Endothelial cell of umbilical vein (primary cell): ENCODE measurements around the gene FSIP1. TPM values are rescaled to one million over a fixed set of nuclear protein-coding genes. Genes with fewer than 3 reads are reported as not detected.

Source experiments
- BruUV-seq: library from RNA; stranded (reverse); fragments of 400-500 nt; replicated peaks from 2 replicates; lab custom pipeline; 2021; lab: Mats Ljungman, UMichigan
- CTCF ChIA-PET: fragments of 300-600, 350-600 bp; sonication (Branson Sonifier 250); formaldehyde crosslinking; loops from one replicate; lab custom pipeline; 2021; ENCODE audit warnings: antibody characterized with exemption, inconsistent platforms; lab: Charles Lee
- POLR2A ChIA-PET: fragments of 300-600, 350-600 bp; sonication (Branson Sonifier 250); formaldehyde crosslinking; loops from one replicate; lab custom pipeline; 2021; ENCODE audit warnings: antibody characterized with exemption, inconsistent platforms; lab: Charles Lee
- DNase-seq: peaks from one replicate; pipeline ENCODE4 v3.0.0-alpha.2; 2011; ENCODE audit warnings: low read depth, low spot score
- FAIRE-seq: peaks from 2 replicates; lab custom pipeline; 2011; peaks lifted over from hg19 to GRCh38; lab: Jason Lieb, UNC
- H2AFZ ChIP-seq: 2 replicates; pipeline ENCODE4 v1.6.0; 2012; ENCODE audit warnings: low read depth, low read length, control low read depth, inconsistent platforms
- H3K27ac ChIP-seq: 2 replicates; pipeline ENCODE4 v1.5.1; 2011; ENCODE audit warnings: low read depth, mild to moderate bottlenecking, control low read depth, low read length, moderate library complexity; ENCODE audit not compliant: insufficient read depth
- H3K27me3 ChIP-seq, 2 experiments: 2 replicates each; pipeline versions ENCODE4 v1.6.0 to v1.6.1; 2011; ENCODE audit warnings: low read length in 2 of 2, mixed read lengths in 1 of 2; ENCODE audit not compliant: control insufficient read depth in 2 of 2, insufficient read depth in 2 of 2
- H3K36me3 ChIP-seq, 2 experiments: 2 replicates in 1 of 2; 3 replicates in 1 of 2; pipeline ENCODE4 v1.5.1; 2011; ENCODE audit warnings: low read length in 2 of 2, mild to moderate bottlenecking in 1 of 2, moderate library complexity in 1 of 2; ENCODE audit not compliant: control insufficient read depth in 2 of 2, insufficient read depth in 2 of 2; ENCODE audit errors: extremely low read depth in 1 of 2
- H3K4me1 ChIP-seq: 3 replicates; pipeline ENCODE4 v1.5.1; 2011; ENCODE audit warnings: mild to moderate bottlenecking, low read length; ENCODE audit not compliant: control insufficient read depth, insufficient read depth; ENCODE audit errors: extremely low read depth
- H3K4me2 ChIP-seq: 2 replicates; pipeline ENCODE4 v1.6.1; 2011; ENCODE audit warnings: low read length, control low read depth, mixed read lengths; ENCODE audit not compliant: insufficient read depth
- H3K4me3 ChIP-seq, 3 experiments: fragments of 200-600 bp in 1 of 3; sonication (generic), shearing (Covaris generic) in 1 of 3; replicated peaks in 1 of 3; 2 replicates each; pipeline ENCODE4 v1.5.1; 2011 to 2016; ENCODE audit warnings: control low read depth in 3 of 3, low read length in 3 of 3, mild to moderate bottlenecking in 2 of 3, inconsistent platforms in 1 of 3, low read depth in 1 of 3, moderate library complexity in 1 of 3; ENCODE audit not compliant: insufficient read depth in 1 of 3
- H3K79me2 ChIP-seq: 2 replicates; pipeline ENCODE4 v1.6.0; 2012; ENCODE audit warnings: low read length, inconsistent platforms; ENCODE audit not compliant: control insufficient read depth, insufficient read depth
- H3K9ac ChIP-seq: replicated peaks from 2 replicates; pipeline ENCODE3; 2011; ENCODE audit warnings: low read length, control low read depth; ENCODE audit not compliant: insufficient read depth; ENCODE audit errors: extremely low read depth
- H3K9me1 ChIP-seq: replicated peaks from 3 replicates; pipeline ENCODE4 v1.6.0; 2011; ENCODE audit warnings: mild to moderate bottlenecking, low read length; ENCODE audit not compliant: control insufficient read depth, insufficient read depth; ENCODE audit errors: extremely low read depth
- H3K9me3 ChIP-seq: replicated peaks from 2 replicates; pipeline ENCODE4 v1.5.1; 2012; ENCODE audit warnings: low read length, inconsistent platforms; ENCODE audit not compliant: control insufficient read depth, insufficient read depth
- H4K20me1 ChIP-seq: replicated peaks from 2 replicates; pipeline ENCODE3; 2011; ENCODE audit warnings: mild to moderate bottlenecking, low read length; ENCODE audit not compliant: control insufficient read depth, insufficient read depth; ENCODE audit errors: extremely low read depth
- EZH2 ChIP-seq: IDR thresholded peaks from 2 replicates; pipeline ENCODE4 v1.6.1; 2012; ENCODE audit warnings: borderline replicate concordance, low read depth, mild to moderate bottlenecking, moderate library complexity, low read length, inconsistent platforms; ENCODE audit not compliant: severe bottlenecking
- FOS ChIP-seq: IDR thresholded peaks from 2 replicates; pipeline ENCODE4 v1.6.1; 2011; ENCODE audit warnings: mild to moderate bottlenecking, low read length, moderate library complexity, borderline replicate concordance; ENCODE audit not compliant: insufficient read depth
- JUN ChIP-seq: IDR thresholded peaks from 2 replicates; pipeline ENCODE4 v1.6.1; 2011; ENCODE audit warnings: borderline replicate concordance, low read depth; ENCODE audit not compliant: insufficient read length, insufficient read depth
- POLR2A ChIP-seq: IDR thresholded peaks from 2 replicates; pipeline ENCODE4 v1.6.1; 2012; ENCODE audit warnings: low read depth, mild to moderate bottlenecking, control low read depth, low read length
- POLR2AphosphoS5 ChIP-seq: IDR thresholded peaks from 2 replicates; pipeline ENCODE4 v1.6.1; 2012; ENCODE audit warnings: low read depth, mild to moderate bottlenecking, control low read depth, low read length, moderate library complexity; ENCODE audit not compliant: insufficient read depth
- dilution Hi-C: fragments of 300-500 bp; cut with MboI; formaldehyde crosslinking; loops from one replicate; pipeline ENCODE4 v1.15.0; 2019; ENCODE audit warnings: low sequenced_read_pairs; ENCODE audit not compliant: extremely low pct_ligation_motif_present
- intact Hi-C: fragments of 100-400 bp; cut with micrococcal nuclease; formaldehyde crosslinking; loops from one replicate; pipeline ENCODE4 v1.10.0; 2022
- polyA plus RNA-seq, 4 experiments: library from polyadenylated mRNA; depleted of rRNA in 3 of 4; stranded (reverse) in 3 of 4; unstranded in 1 of 4; fragments of >200 nt; gene quantifications; 2 replicates each; pipeline versions ENCODE4 v1.2.1 to v1.2.3, GENCODE V29; 2011 to 2012; ENCODE audit warnings: missing spikeins in 1 of 4
- total RNA-seq: library from RNA; stranded (reverse); gene quantifications from 2 replicates; pipeline ENCODE4 v1.2.3, GENCODE V29; 2021
- TF ChIP-seq, protein P1 (sequence below), 2 donors: IDR thresholded peaks; 1 replicate in 1 of 2; 2 replicates in 1 of 2; pipeline ENCODE4 v1.5.1; 2011; ENCODE audit warnings: low read length in 2 of 2, mild to moderate bottlenecking in 2 of 2, moderate library complexity in 2 of 2, control low read depth in 1 of 2, inconsistent platforms in 1 of 2, low read depth in 1 of 2; ENCODE audit not compliant: insufficient read depth in 1 of 2; ENCODE audit errors: extremely low read depth in 1 of 2

The FSIP1 gene
- total and polyA plus RNA-seq, 2 donors (not counting 3 experiments of a cell fraction or from before 2014, with no cell fraction given), result 0.23 to 1.1 TPM

DNA sequence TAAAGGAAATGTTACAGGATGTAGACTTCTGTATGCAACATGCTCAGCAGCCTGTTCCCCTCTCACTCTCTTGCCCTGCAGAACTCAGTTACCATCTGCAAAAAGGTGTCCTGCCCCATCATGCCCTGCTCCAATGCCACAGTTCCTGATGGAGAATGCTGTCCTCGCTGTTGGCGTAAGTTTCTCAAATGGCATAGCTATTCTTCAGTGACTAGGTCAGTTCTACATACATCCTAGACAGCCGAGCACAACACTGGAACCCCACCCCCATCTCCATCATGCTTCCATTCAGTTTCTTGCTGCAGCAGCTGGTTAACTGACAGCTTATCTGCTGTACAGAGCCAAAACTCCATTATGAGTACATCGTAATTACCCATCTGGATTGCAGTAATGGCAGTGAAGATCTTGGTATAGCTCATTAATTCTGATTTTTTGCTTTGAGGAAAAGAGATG, 197.2 kb downstream of the FSIP1 start:
- H2AFZ ChIP-seq, result no peak overlapping the region
- no TSS peak for BruUV-seq
- H4K20me1 ChIP-seq, result peaks cover 5% of the 10 kb centered on the region
- no peak for FAIRE-seq
- DNase-seq, result peak; percentile 58
- peaks cover 72% of the 10 kb centered on the region for H3K79me2 ChIP-seq
- intact Hi-C loops, result no loop called here
- peak overlapping the region in 2 of 3 experiments; percentile 97 to 98 for H3K4me3 ChIP-seq
- no peaks in the 10 kb centered on the region for H3K27me3 ChIP-seq
- H3K4me1 ChIP-seq, result peaks cover 19% of the 10 kb centered on the region
- CTCF ChIA-PET, result interaction anchor here (1.2 kb wide), 1 partner anchor 413 kb away, joined by 3 read pairs; no protein-coding TSS in a partner anchor
- TF ChIP-seq FOS (no peak), POLR2A (peak; percentile 88), POLR2AphosphoS5 (peak; percentile 100)
- H3K9me1 ChIP-seq, result no peaks in the 10 kb centered on the region
- POLR2A ChIA-PET, result interaction anchor here (0.8 to 9.9 kb wide), 10 partner anchors 111 to 762 kb away, joined by 3 to 118 read pairs (median 4); no protein-coding TSS in a partner anchor
- H3K4me2 ChIP-seq, result peak overlapping the region; percentile 82
- dilution Hi-C loops, result no loop called here
- peak overlapping the region; percentile 99 for H3K9ac ChIP-seq
- H3K36me3 ChIP-seq, result peaks cover 68 to 83% of the 10 kb centered on the region in 2 experiments
- H3K9me3 ChIP-seq, result no peaks in the 10 kb centered on the region
- peak overlapping the region; percentile 70 for H3K27ac ChIP-seq

DNA sequence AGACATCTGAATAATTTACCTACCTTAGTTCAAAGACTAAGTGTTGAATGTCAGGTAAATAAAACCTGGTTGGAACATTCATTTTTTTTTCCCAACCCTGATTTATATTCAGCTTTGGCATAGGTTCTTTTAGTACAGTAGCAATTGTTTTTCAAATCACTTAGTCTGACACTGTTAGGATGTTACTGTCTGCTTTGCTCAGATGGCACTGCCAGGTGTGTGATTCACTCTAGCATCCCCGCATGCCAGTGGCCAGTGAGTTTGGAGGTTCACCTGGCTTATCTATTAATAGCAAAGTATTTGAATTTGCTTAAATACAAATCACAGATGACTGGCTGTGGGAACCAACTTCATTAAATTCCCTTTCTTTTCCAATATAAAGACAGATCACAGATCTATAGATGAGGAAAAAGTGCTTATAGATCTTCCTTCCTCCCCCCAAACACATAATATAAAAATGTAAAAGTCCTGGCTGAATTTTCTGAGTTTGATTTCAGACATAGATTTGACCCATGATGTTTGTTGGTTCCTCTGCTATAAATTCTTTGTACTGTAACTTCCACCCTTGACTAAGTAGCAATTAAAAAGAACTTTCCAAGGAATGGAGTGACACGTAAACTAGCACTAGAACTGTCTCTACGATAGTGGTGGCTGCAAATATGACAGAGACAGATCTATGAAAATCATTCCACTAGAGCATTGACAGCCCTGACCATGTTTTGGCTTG, 197.8 kb downstream of the FSIP1 start:
- no peak for TF ChIP-seq POLR2AphosphoS5
- TF ChIP-seq EZH2, result no peak
- TF ChIP-seq POLR2A, result no peak
- no peak for TF ChIP-seq JUN
- TF ChIP-seq, protein P1, sequence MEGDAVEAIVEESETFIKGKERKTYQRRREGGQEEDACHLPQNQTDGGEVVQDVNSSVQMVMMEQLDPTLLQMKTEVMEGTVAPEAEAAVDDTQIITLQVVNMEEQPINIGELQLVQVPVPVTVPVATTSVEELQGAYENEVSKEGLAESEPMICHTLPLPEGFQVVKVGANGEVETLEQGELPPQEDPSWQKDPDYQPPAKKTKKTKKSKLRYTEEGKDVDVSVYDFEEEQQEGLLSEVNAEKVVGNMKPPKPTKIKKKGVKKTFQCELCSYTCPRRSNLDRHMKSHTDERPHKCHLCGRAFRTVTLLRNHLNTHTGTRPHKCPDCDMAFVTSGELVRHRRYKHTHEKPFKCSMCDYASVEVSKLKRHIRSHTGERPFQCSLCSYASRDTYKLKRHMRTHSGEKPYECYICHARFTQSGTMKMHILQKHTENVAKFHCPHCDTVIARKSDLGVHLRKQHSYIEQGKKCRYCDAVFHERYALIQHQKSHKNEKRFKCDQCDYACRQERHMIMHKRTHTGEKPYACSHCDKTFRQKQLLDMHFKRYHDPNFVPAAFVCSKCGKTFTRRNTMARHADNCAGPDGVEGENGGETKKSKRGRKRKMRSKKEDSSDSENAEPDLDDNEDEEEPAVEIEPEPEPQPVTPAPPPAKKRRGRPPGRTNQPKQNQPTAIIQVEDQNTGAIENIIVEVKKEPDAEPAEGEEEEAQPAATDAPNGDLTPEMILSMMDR (IDR thresholded peaks at IDR 0.05; ENCODE audit: extremely low read depth in 1 of 2, insufficient read depth in 1 of 2, low read depth in 1 of 2, low read length in 2 of 2), result no peak
- peak overlapping the region in 2 of 3 experiments; percentile 97 to 98 for H3K4me3 ChIP-seq
- ChIA-PET POLR2A (interaction anchor here (0.7 to 9.9 kb wide), 12 partner anchors 110 to 762 kb away, joined by 3 to 118 read pairs (median 4); no protein-coding TSS in a partner anchor), CTCF (interaction anchor here (1.2 kb wide), 1 partner anchor 413 kb away, joined by 3 read pairs; no protein-coding TSS in a partner anchor)
- peaks cover 21% of the 10 kb centered on the region for H3K4me1 ChIP-seq
- intact Hi-C loops, result loop anchor here (5.0 kb wide), 1 partner anchor 743 kb away; no protein-coding TSS in a partner anchor
- DNase-seq (peak; percentile 31), FAIRE-seq (no peak)
- BruUV-seq, result no TSS peak
- H3K9me1 ChIP-seq, result no peaks in the 10 kb centered on the region
- peaks cover 67 to 77% of the 10 kb centered on the region in 2 experiments for H3K36me3 ChIP-seq
- H3K4me2 ChIP-seq, result peak overlapping the region; percentile 82
- H3K79me2 ChIP-seq, result peaks cover 75% of the 10 kb centered on the region
- H2AFZ ChIP-seq, result no peak overlapping the region
- H3K27me3 ChIP-seq, result no peaks in the 10 kb centered on the region
- dilution Hi-C loops, result no loop called here
- H4K20me1 ChIP-seq, result peaks cover 5% of the 10 kb centered on the region
- peak overlapping the region; percentile 70 for H3K27ac ChIP-seq
- H3K9me3 ChIP-seq, result no peaks in the 10 kb centered on the region
- peak overlapping the region; percentile 99 for H3K9ac ChIP-seq
